A549 (cell line): Measurements from ENCODE around the gene IFI27L1.

Source experiments
- ESRRA ChIP-seq: fragments of 150-350 bp; IDR thresholded peaks from 2 replicates; pipeline ENCODE4 v1.6.1; 2014; ENCODE audit warnings: mild to moderate bottlenecking, low read length, borderline replicate concordance
- MAX ChIP-seq: IDR thresholded peaks from 2 replicates; pipeline ENCODE4 v1.6.1; 2012
- RAD21 ChIP-seq, 2 experiments: fragments of >200 bp in 1 of 2; sonication (Bioruptor Twin) in 1 of 2; formaldehyde crosslinking in 1 of 2; IDR thresholded peaks in 1 of 2; conservative IDR thresholded peaks in 1 of 2; 2 replicates in 1 of 2; 3 replicates in 1 of 2; pipeline ENCODE4 v1.6.1; 2012 to 2018; ENCODE audit warnings: inconsistent platforms in 1 of 2
- ZNF302 ChIP-seq: fragments of 250-450 bp; sonication (Bioruptor Pico); IDR thresholded peaks from 2 replicates; pipeline ENCODE4 v1.9.0; 2021; ENCODE audit warnings: inconsistent platforms, mild to moderate bottlenecking, moderate library complexity

DNA sequence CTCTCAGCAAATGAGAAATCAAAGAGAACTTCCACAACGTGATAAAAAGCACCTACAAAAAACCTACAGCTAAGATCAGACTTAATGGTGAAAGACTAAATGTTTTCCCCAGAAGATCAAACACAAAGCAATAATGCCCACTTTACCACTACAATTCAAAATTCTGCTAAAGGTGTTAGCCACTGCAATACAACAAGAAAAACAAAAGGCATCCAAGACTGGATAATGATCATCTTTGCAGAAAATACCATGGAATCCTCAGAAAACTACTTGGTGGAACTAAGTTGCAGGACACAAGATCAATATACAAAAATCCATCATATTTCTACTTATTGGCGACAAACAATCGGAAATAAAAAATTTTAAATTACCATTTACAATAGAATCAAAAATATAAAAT lies 6.6 kb upstream of the IFI27L1 start:
- TF ChIP-seq RAD21 (conservative IDR thresholded peaks at IDR 0.05 in 1 of 2, IDR thresholded peaks at IDR 0.05 in 1 of 2) (no peak), ESRRA (no peak), MAX (no peak), ZNF302 (CRISPR knock-in tag) (no peak)
